ENCODE data around the gene TP53AIP1. TPM values are rescaled to one million over a fixed set of nuclear protein-coding genes. Genes with fewer than 3 reads are reported as not detected.

Gene TP53AIP1
- total RNA-seq, 1 experiment from 2014 or later = not detected

DNA sequence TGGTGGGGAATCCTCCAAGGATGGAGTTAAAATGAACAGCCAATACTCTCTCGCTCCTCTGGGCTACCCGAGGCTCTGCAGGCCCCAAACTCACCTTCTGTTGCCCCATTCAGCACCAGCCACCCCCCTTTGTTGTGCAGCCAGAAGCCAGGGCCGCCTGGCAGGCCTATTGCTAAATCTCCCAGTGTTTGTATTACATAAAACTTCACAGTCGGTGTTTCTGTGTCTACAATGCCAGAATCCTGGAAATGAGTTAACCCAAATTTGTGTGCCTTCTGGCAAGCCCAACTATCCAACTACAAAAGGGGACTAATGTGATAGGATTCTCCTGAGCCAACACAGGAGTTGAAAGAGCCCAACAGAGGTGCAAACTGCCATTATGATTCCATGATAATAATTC is 42.2 kb downstream of the TP53AIP1 start:
- H2AFZ ChIP-seq (ENCODE audit: low read length) = no peak overlapping the region
- H3K79me1 ChIP-seq (ENCODE audit: insufficient read depth, low read depth, low read length, poor library complexity, severe bottlenecking) = no peaks in the 10 kb centered on the region
- Mint-ChIP-seq H3K4me1 (peaks cover 34 to 41% of the 10 kb centered on the region in 2 experiments), H3K9me3 (no peaks in the 10 kb centered on the region; a peak in 2 of 5 replicates), H3K4me3 (no peak overlapping the region), H3K27ac (no peak overlapping the region), H3K36me3 (ENCODE audit: insufficient read depth in 1 of 3, low read depth in 3 of 3) (no peaks in the 10 kb centered on the region), H3K27me3 (ENCODE audit: low read depth) (peaks cover 95% of the 10 kb centered on the region)
- no CpG with 5 or more reads among the region's 4 CpGs for WGBS (ENCODE audit: extremely low coverage, insufficient read length, low lambda C conversion rate)
- peaks cover 51% of the 10 kb centered on the region for H3K27me3 ChIP-seq (ENCODE audit: insufficient read depth, low read length)
- no peak overlapping the region for H2AK5ac ChIP-seq (ENCODE audit: insufficient read length, low read length)
- H4K8ac ChIP-seq (replicated peaks; ENCODE audit: insufficient read length, low read depth, low read length) = no peak overlapping the region
- no peak overlapping the region for H2BK15ac ChIP-seq (ENCODE audit: low read depth, low read length)
- H2BK20ac ChIP-seq (ENCODE audit: low read depth, low read length, poor library complexity, severe bottlenecking) = no peak overlapping the region
- peaks cover 2% of the 10 kb centered on the region; the same call in 1 of the 2 replicates for H3K4me1 ChIP-seq (ENCODE audit: insufficient read depth, low read length)
- H3K23ac ChIP-seq (ENCODE audit: insufficient read length, low read depth, low read length) = no peak overlapping the region
- no peaks in the 10 kb centered on the region for H3K79me2 ChIP-seq (ENCODE audit: insufficient read depth, low read length)
- no peak overlapping the region for H3K14ac ChIP-seq (ENCODE audit: insufficient read depth, low read length)
- H3T11ph ChIP-seq (ENCODE audit: low read length) = no peak overlapping the region
- no peak overlapping the region for H3K56ac ChIP-seq (ENCODE audit: insufficient read length, low read depth, low read length)
- H3K4ac ChIP-seq (ENCODE audit: low read depth, low read length) = no peak overlapping the region
- no peak overlapping the region for H3K27ac ChIP-seq (ENCODE audit: insufficient read length, low read depth, low read length)
- no peak overlapping the region for H2BK12ac ChIP-seq (ENCODE audit: insufficient read length, low read depth, low read length)
- DNase-seq = no peak
- no peak overlapping the region for H4K91ac ChIP-seq (ENCODE audit: insufficient read length, low read depth, low read length)
- H3K9ac ChIP-seq (ENCODE audit: extremely low read depth, insufficient read length, low read length) = no peak overlapping the region
- peaks cover 9% of the 10 kb centered on the region for H3K23me2 ChIP-seq (ENCODE audit: insufficient read length, low read depth, low read length, poor library complexity, severe bottlenecking)
- H3K4me2 ChIP-seq (ENCODE audit: insufficient read depth, insufficient read length, low read length) = no peak overlapping the region
- no peak overlapping the region for H2BK120ac ChIP-seq (ENCODE audit: low read depth, low read length, poor library complexity, severe bottlenecking)
- H4K5ac ChIP-seq (ENCODE audit: insufficient read length, low read depth, low read length) = no peak overlapping the region
- H3K9me3 ChIP-seq (ENCODE audit: control insufficient read depth, low read depth, low read length) = no peaks in the 10 kb centered on the region
- TF ChIP-seq, protein P1, sequence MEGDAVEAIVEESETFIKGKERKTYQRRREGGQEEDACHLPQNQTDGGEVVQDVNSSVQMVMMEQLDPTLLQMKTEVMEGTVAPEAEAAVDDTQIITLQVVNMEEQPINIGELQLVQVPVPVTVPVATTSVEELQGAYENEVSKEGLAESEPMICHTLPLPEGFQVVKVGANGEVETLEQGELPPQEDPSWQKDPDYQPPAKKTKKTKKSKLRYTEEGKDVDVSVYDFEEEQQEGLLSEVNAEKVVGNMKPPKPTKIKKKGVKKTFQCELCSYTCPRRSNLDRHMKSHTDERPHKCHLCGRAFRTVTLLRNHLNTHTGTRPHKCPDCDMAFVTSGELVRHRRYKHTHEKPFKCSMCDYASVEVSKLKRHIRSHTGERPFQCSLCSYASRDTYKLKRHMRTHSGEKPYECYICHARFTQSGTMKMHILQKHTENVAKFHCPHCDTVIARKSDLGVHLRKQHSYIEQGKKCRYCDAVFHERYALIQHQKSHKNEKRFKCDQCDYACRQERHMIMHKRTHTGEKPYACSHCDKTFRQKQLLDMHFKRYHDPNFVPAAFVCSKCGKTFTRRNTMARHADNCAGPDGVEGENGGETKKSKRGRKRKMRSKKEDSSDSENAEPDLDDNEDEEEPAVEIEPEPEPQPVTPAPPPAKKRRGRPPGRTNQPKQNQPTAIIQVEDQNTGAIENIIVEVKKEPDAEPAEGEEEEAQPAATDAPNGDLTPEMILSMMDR (conservative IDR thresholded peaks at IDR 0.05) = no peak
- H2BK5ac ChIP-seq (ENCODE audit: insufficient read length, low read length) = no peak overlapping the region
- peaks cover 4% of the 10 kb centered on the region for H4K20me1 ChIP-seq (ENCODE audit: control insufficient read depth, insufficient read depth, insufficient read length)
- H3K18ac ChIP-seq (ENCODE audit: insufficient read length, low read depth, low read length) = no peak overlapping the region
